Measurements from ENCODE around the gene CYYR1.

Gene CYYR1

GRCh38 chr21:26449161-26449560, 123.9 kb downstream of the CYYR1 start:
- H3K4me3 ChIP-seq (ENCODE audit: low read depth in 1 of 2, low read length in 2 of 2): no peak overlapping the region
- no peaks in the 10 kb centered on the region for H3K9me3 ChIP-seq (ENCODE audit: low read length)
- no peak overlapping the region for H3K9ac ChIP-seq (ENCODE audit: low read length)
- H3K36me3 ChIP-seq (ENCODE audit: insufficient read depth, low read length): no peaks in the 10 kb centered on the region
- H3K27ac ChIP-seq (ENCODE audit: low read depth, low read length): no peak overlapping the region
- H3K27me3 ChIP-seq (ENCODE audit: control insufficient read depth in 1 of 2, insufficient read depth in 2 of 2, low read length in 2 of 2): no peaks in the 10 kb centered on the region
- no peaks in the 10 kb centered on the region for H3K4me1 ChIP-seq (ENCODE audit: insufficient read depth, low read length)

- H3K27ac ChIP-seq (ENCODE audit: low read depth, low read length): no peak overlapping the region
- no peaks in the 10 kb centered on the region for H3K27me3 ChIP-seq (ENCODE audit: control insufficient read depth in 1 of 2, insufficient read depth in 2 of 2, low read length in 2 of 2)
Observed at GRCh38 chr21:26448751-26449150, 124.3 kb downstream of the CYYR1 start.

GRCh38 chr21:26447932-26448475, 125.1 kb downstream of the CYYR1 start:
- Histone ChIP-seq H3K4me1 (ENCODE audit: insufficient read depth, low read length) (no peaks in the 10 kb centered on the region), H3K9ac (ENCODE audit: low read length) (no peak overlapping the region), H3K36me3 (ENCODE audit: insufficient read depth, low read length) (no peaks in the 10 kb centered on the region), H3K9me3 (ENCODE audit: low read length) (no peaks in the 10 kb centered on the region), H3K27me3 (ENCODE audit: control insufficient read depth in 1 of 2, insufficient read depth in 2 of 2, low read length in 2 of 2) (no peaks in the 10 kb centered on the region), H3K4me3 (ENCODE audit: low read depth in 1 of 2, low read length in 2 of 2) (no peak overlapping the region), H3K27ac (ENCODE audit: low read depth, low read length) (no peak overlapping the region)

More at GRCh38 chr21:26448751-26449150, 124.3 kb downstream of the CYYR1 start:
- H3K4me3 ChIP-seq (ENCODE audit: low read depth in 1 of 2, low read length in 2 of 2): no peak overlapping the region
- H3K9me3 ChIP-seq (ENCODE audit: low read length): no peaks in the 10 kb centered on the region
- H3K4me1 ChIP-seq (ENCODE audit: insufficient read depth, low read length): no peaks in the 10 kb centered on the region
- no peaks in the 10 kb centered on the region for H3K36me3 ChIP-seq (ENCODE audit: insufficient read depth, low read length)
- H3K9ac ChIP-seq (ENCODE audit: low read length): no peak overlapping the region

- Histone ChIP-seq H3K4me3 (ENCODE audit: low read depth in 1 of 2, low read length in 2 of 2) (no peak overlapping the region), H3K27ac (ENCODE audit: low read depth, low read length) (no peak overlapping the region), H3K9me3 (ENCODE audit: low read length) (no peaks in the 10 kb centered on the region), H3K4me1 (ENCODE audit: insufficient read depth, low read length) (no peaks in the 10 kb centered on the region), H3K9ac (ENCODE audit: low read length) (no peak overlapping the region), H3K27me3 (ENCODE audit: control insufficient read depth in 1 of 2, insufficient read depth in 2 of 2, low read length in 2 of 2) (no peaks in the 10 kb centered on the region), H3K36me3 (ENCODE audit: insufficient read depth, low read length) (no peaks in the 10 kb centered on the region)
Observed at GRCh38 chr21:26445440-26445839, 127.6 kb downstream of the CYYR1 start.

GRCh38 chr21:26444646-26445045, 128.4 kb downstream of the CYYR1 start:
- Histone ChIP-seq H3K4me3 (ENCODE audit: low read depth in 1 of 2, low read length in 2 of 2) (no peak overlapping the region), H3K36me3 (ENCODE audit: insufficient read depth, low read length) (no peaks in the 10 kb centered on the region), H3K9ac (ENCODE audit: low read length) (no peak overlapping the region), H3K4me1 (ENCODE audit: insufficient read depth, low read length) (no peaks in the 10 kb centered on the region), H3K27ac (ENCODE audit: low read depth, low read length) (no peak overlapping the region), H3K9me3 (ENCODE audit: low read length) (no peaks in the 10 kb centered on the region), H3K27me3 (ENCODE audit: control insufficient read depth in 1 of 2, insufficient read depth in 2 of 2, low read length in 2 of 2) (no peaks in the 10 kb centered on the region)

GRCh38 chr21:26443867-26444266, 129.2 kb downstream of the CYYR1 start:
- no peaks in the 10 kb centered on the region for H3K4me1 ChIP-seq (ENCODE audit: insufficient read depth, low read length)
- no peaks in the 10 kb centered on the region for H3K27me3 ChIP-seq (ENCODE audit: control insufficient read depth in 1 of 2, insufficient read depth in 2 of 2, low read length in 2 of 2)
- H3K9ac ChIP-seq (ENCODE audit: low read length): no peak overlapping the region
- no peak overlapping the region for H3K4me3 ChIP-seq (ENCODE audit: low read depth in 1 of 2, low read length in 2 of 2)
- no peaks in the 10 kb centered on the region for H3K36me3 ChIP-seq (ENCODE audit: insufficient read depth, low read length)
- no peaks in the 10 kb centered on the region for H3K9me3 ChIP-seq (ENCODE audit: low read length)
- H3K27ac ChIP-seq (ENCODE audit: low read depth, low read length): no peak overlapping the region

GRCh38 chr21:26443291-26443690, 129.8 kb downstream of the CYYR1 start:
- H3K9ac ChIP-seq (ENCODE audit: low read length): no peak overlapping the region
- H3K4me1 ChIP-seq (ENCODE audit: insufficient read depth, low read length): no peaks in the 10 kb centered on the region
- no peaks in the 10 kb centered on the region for H3K36me3 ChIP-seq (ENCODE audit: insufficient read depth, low read length)
- H3K27me3 ChIP-seq (ENCODE audit: control insufficient read depth in 1 of 2, insufficient read depth in 2 of 2, low read length in 2 of 2): no peaks in the 10 kb centered on the region
- no peaks in the 10 kb centered on the region for H3K9me3 ChIP-seq (ENCODE audit: low read length)
- no peak overlapping the region for H3K4me3 ChIP-seq (ENCODE audit: low read depth in 1 of 2, low read length in 2 of 2)
- H3K27ac ChIP-seq (ENCODE audit: low read depth, low read length): no peak overlapping the region

- H3K27me3 ChIP-seq (ENCODE audit: control insufficient read depth in 1 of 2, insufficient read depth in 2 of 2, low read length in 2 of 2): no peaks in the 10 kb centered on the region
- no peak overlapping the region for H3K4me3 ChIP-seq (ENCODE audit: low read depth in 1 of 2, low read length in 2 of 2)
- H3K9me3 ChIP-seq (ENCODE audit: low read length): no peaks in the 10 kb centered on the region
- H3K27ac ChIP-seq (ENCODE audit: low read depth, low read length): no peak overlapping the region
- no peak overlapping the region for H3K9ac ChIP-seq (ENCODE audit: low read length)
- no peaks in the 10 kb centered on the region for H3K4me1 ChIP-seq (ENCODE audit: insufficient read depth, low read length)
- H3K36me3 ChIP-seq (ENCODE audit: insufficient read depth, low read length): no peaks in the 10 kb centered on the region
Observed at GRCh38 chr21:26441149-26441548, 131.9 kb downstream of the CYYR1 start.

- Histone ChIP-seq H3K9ac (ENCODE audit: low read length) (no peak overlapping the region), H3K4me3 (ENCODE audit: low read depth in 1 of 2, low read length in 2 of 2) (no peak overlapping the region)
Observed at GRCh38 chr21:26438976-26439375, 134.1 kb downstream of the CYYR1 start.

GRCh38 chr21:26437326-26438009, 135.6 kb downstream of the CYYR1 start:
- no peak overlapping the region for H3K4me3 ChIP-seq (ENCODE audit: low read depth in 1 of 2, low read length in 2 of 2)
- H3K9me3 ChIP-seq (ENCODE audit: low read length): no peaks in the 10 kb centered on the region
- H3K9ac ChIP-seq (ENCODE audit: low read length): no peak overlapping the region
- H3K27ac ChIP-seq (ENCODE audit: low read depth, low read length): no peak overlapping the region
- no peaks in the 10 kb centered on the region for H3K36me3 ChIP-seq (ENCODE audit: insufficient read depth, low read length)
- no peaks in the 10 kb centered on the region for H3K27me3 ChIP-seq (ENCODE audit: control insufficient read depth in 1 of 2, insufficient read depth in 2 of 2, low read length in 2 of 2)
- no peaks in the 10 kb centered on the region for H3K4me1 ChIP-seq (ENCODE audit: insufficient read depth, low read length)

More at GRCh38 chr21:26438976-26439375, 134.1 kb downstream of the CYYR1 start:
- Histone ChIP-seq H3K9me3 (ENCODE audit: low read length) (no peaks in the 10 kb centered on the region), H3K36me3 (ENCODE audit: insufficient read depth, low read length) (no peaks in the 10 kb centered on the region), H3K27ac (ENCODE audit: low read depth, low read length) (no peak overlapping the region), H3K27me3 (ENCODE audit: control insufficient read depth in 1 of 2, insufficient read depth in 2 of 2, low read length in 2 of 2) (no peaks in the 10 kb centered on the region), H3K4me1 (ENCODE audit: insufficient read depth, low read length) (no peaks in the 10 kb centered on the region)

- H3K4me1 ChIP-seq (ENCODE audit: insufficient read depth, low read length): no peaks in the 10 kb centered on the region
- H3K36me3 ChIP-seq (ENCODE audit: insufficient read depth, low read length): no peaks in the 10 kb centered on the region
- H3K4me3 ChIP-seq (ENCODE audit: low read depth in 1 of 2, low read length in 2 of 2): no peak overlapping the region
- no peak overlapping the region for H3K27ac ChIP-seq (ENCODE audit: low read depth, low read length)
- no peaks in the 10 kb centered on the region for H3K9me3 ChIP-seq (ENCODE audit: low read length)
- H3K9ac ChIP-seq (ENCODE audit: low read length): no peak overlapping the region
- no peaks in the 10 kb centered on the region for H3K27me3 ChIP-seq (ENCODE audit: control insufficient read depth in 1 of 2, insufficient read depth in 2 of 2, low read length in 2 of 2)
Observed at GRCh38 chr21:26433386-26433785, 139.7 kb downstream of the CYYR1 start.

GRCh38 chr21:26432410-26432809, 140.7 kb downstream of the CYYR1 start:
- Histone ChIP-seq H3K4me3 (ENCODE audit: low read depth in 1 of 2, low read length in 2 of 2) (no peak overlapping the region), H3K9me3 (ENCODE audit: low read length) (no peaks in the 10 kb centered on the region), H3K36me3 (ENCODE audit: insufficient read depth, low read length) (no peaks in the 10 kb centered on the region), H3K9ac (ENCODE audit: low read length) (no peak overlapping the region), H3K27ac (ENCODE audit: low read depth, low read length) (no peak overlapping the region), H3K27me3 (ENCODE audit: control insufficient read depth in 1 of 2, insufficient read depth in 2 of 2, low read length in 2 of 2) (no peaks in the 10 kb centered on the region), H3K4me1 (ENCODE audit: insufficient read depth, low read length) (no peaks in the 10 kb centered on the region)

All from muscle layer of colon (tissue), 2 donors.